ENCODE measurements around the gene RNU5D-1.

RNU5D-1 gene

GRCh38 chr1:44698138-44698537 lies 32.8 kb downstream of the RNU5D-1 start:
- FAIRE-seq: no peak

- no peak for FAIRE-seq
These were observed 34.1 kb downstream of the RNU5D-1 start for GRCh38 chr1:44696789-44697345.

- FAIRE-seq: no peak
These were observed 34.9 kb downstream of the RNU5D-1 start for GRCh38 chr1:44696101-44696500.

- FAIRE-seq: no peak
These were observed 35.3 kb downstream of the RNU5D-1 start for GRCh38 chr1:44695671-44696070.

GRCh38 chr1:44694863-44695478 lies 36.0 kb downstream of the RNU5D-1 start:
- no peak for FAIRE-seq

GRCh38 chr1:44693900-44694299 lies 37.1 kb downstream of the RNU5D-1 start:
- no peak for FAIRE-seq

GRCh38 chr1:44693159-44693558 lies 37.8 kb downstream of the RNU5D-1 start:
- FAIRE-seq: no peak

- no peak for FAIRE-seq
These were observed 41.6 kb downstream of the RNU5D-1 start for GRCh38 chr1:44689447-44689765.

- FAIRE-seq: no peak
These were observed 42.1 kb downstream of the RNU5D-1 start for GRCh38 chr1:44688760-44689446.

- FAIRE-seq: no peak
These were observed 45.1 kb downstream of the RNU5D-1 start for GRCh38 chr1:44685881-44686280.

- FAIRE-seq: no peak
These were observed 45.8 kb downstream of the RNU5D-1 start for GRCh38 chr1:44685218-44685617.

GRCh38 chr1:44684525-44684924 lies 46.4 kb downstream of the RNU5D-1 start:
- no peak for FAIRE-seq

- no peak for FAIRE-seq
These were observed 48.1 kb downstream of the RNU5D-1 start for GRCh38 chr1:44682883-44683265.

- no peak for FAIRE-seq
These were observed 48.8 kb downstream of the RNU5D-1 start for GRCh38 chr1:44681905-44682882.

All from endometrium (tissue), 2 donors.